ENCODE results near the gene SLC7A1.

DNA sequence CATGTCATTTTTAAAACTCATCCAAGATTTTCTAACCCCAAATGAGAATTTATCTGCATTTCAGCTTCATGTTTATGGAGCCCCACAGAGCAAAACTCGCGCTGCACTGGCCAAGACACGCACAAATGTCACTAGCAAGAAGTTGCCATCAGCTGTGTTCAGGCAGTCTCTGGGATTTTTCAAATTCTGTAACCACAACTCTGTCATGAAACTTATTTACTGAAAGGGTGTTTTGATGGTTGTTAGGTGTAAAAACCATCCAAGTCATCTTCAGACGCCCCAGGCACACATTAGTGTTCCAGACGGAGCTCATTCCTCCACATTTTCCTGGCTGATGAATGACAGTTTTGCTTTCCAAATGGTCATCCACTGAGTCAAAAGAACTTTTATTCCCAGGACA lies 63.4 kb downstream of the SLC7A1 start:
- TF ChIP-seq, protein P1, sequence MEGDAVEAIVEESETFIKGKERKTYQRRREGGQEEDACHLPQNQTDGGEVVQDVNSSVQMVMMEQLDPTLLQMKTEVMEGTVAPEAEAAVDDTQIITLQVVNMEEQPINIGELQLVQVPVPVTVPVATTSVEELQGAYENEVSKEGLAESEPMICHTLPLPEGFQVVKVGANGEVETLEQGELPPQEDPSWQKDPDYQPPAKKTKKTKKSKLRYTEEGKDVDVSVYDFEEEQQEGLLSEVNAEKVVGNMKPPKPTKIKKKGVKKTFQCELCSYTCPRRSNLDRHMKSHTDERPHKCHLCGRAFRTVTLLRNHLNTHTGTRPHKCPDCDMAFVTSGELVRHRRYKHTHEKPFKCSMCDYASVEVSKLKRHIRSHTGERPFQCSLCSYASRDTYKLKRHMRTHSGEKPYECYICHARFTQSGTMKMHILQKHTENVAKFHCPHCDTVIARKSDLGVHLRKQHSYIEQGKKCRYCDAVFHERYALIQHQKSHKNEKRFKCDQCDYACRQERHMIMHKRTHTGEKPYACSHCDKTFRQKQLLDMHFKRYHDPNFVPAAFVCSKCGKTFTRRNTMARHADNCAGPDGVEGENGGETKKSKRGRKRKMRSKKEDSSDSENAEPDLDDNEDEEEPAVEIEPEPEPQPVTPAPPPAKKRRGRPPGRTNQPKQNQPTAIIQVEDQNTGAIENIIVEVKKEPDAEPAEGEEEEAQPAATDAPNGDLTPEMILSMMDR (IDR thresholded peaks at IDR 0.05; ENCODE audit: low read length) = no peak
- no peak for TF ChIP-seq EZH2 (IDR thresholded peaks at IDR 0.05; ENCODE audit: borderline replicate concordance, low read length)
